H9 (cell line): ENCODE results near the gene HAUS7. TPM values are rescaled to one million over a fixed set of nuclear protein-coding genes. Genes with fewer than 3 reads are reported as not detected.

Experiments used
- DNase-seq: peaks from one replicate; pipeline ENCODE4 v3.0.0-alpha.2; 2017
- H2AFZ ChIP-seq: one replicate; pipeline ENCODE4 v1.6.1; 2013; ENCODE audit warnings: mild to moderate bottlenecking, low read length, control low read depth, moderate library complexity
- H2AK5ac ChIP-seq: 2 replicates; pipeline ENCODE4 v1.6.1; 2013; ENCODE audit warnings: low read length, control low read depth, mixed read lengths; ENCODE audit not compliant: insufficient read length
- H2BK120ac ChIP-seq: one replicate; pipeline ENCODE4 v1.6.1; 2013; ENCODE audit warnings: low read depth, mild to moderate bottlenecking, low read length, control low read depth, inconsistent platforms; ENCODE audit not compliant: poor library complexity, severe bottlenecking
- H2BK12ac ChIP-seq: 2 replicates; pipeline ENCODE4 v1.6.1; 2013; ENCODE audit warnings: low read length, control low read depth, mixed read lengths, low read depth; ENCODE audit not compliant: insufficient read length
- H2BK15ac ChIP-seq: 2 replicates; pipeline ENCODE4 v1.6.1; 2013; ENCODE audit warnings: low read depth, low read length, control low read depth
- H2BK20ac ChIP-seq: one replicate; pipeline ENCODE4 v1.6.1; 2013; ENCODE audit warnings: low read depth, mild to moderate bottlenecking, low read length, control low read depth, inconsistent platforms; ENCODE audit not compliant: poor library complexity, severe bottlenecking
- H2BK5ac ChIP-seq: 2 replicates; pipeline ENCODE4 v1.6.1; 2013; ENCODE audit warnings: low read length, control low read depth, mixed read lengths; ENCODE audit not compliant: insufficient read length
- H3K14ac ChIP-seq: 2 replicates; pipeline ENCODE4 v1.6.1; 2013; ENCODE audit warnings: low read length, control low read depth; ENCODE audit not compliant: insufficient read depth
- H3K18ac ChIP-seq: 2 replicates; pipeline ENCODE4 v1.6.1; 2013; ENCODE audit warnings: low read depth, mild to moderate bottlenecking, mixed read lengths, low read length, control low read depth; ENCODE audit not compliant: insufficient read length
- H3K23ac ChIP-seq: 2 replicates; pipeline ENCODE4 v1.6.1; 2013; ENCODE audit warnings: low read length, control low read depth, mixed read lengths, low read depth; ENCODE audit not compliant: insufficient read length
- H3K23me2 ChIP-seq: 2 replicates; pipeline ENCODE4 v1.6.1; 2013; ENCODE audit warnings: low read depth, mild to moderate bottlenecking, mixed read lengths, low read length, control low read depth; ENCODE audit not compliant: insufficient read length, poor library complexity, severe bottlenecking
- H3K27ac ChIP-seq: 2 replicates; pipeline ENCODE4 v1.5.1; 2013; ENCODE audit warnings: low read length, control low read depth, mixed read lengths, low read depth; ENCODE audit not compliant: insufficient read length
- H3K27me3 ChIP-seq: 2 replicates; pipeline ENCODE4 v1.6.1; 2013; ENCODE audit warnings: low read length, control low read depth, inconsistent platforms; ENCODE audit not compliant: insufficient read depth
- H3K4ac ChIP-seq: 2 replicates; pipeline ENCODE4 v1.6.1; 2013; ENCODE audit warnings: low read depth, mild to moderate bottlenecking, control low read depth, inconsistent platforms, low read length, moderate library complexity
- H3K4me1 ChIP-seq: 2 replicates; pipeline ENCODE4 v1.6.1; 2013; ENCODE audit warnings: low read length, control low read depth, inconsistent platforms; ENCODE audit not compliant: insufficient read depth
- H3K4me2 ChIP-seq: 2 replicates; pipeline ENCODE4 v1.6.1; 2013; ENCODE audit warnings: low read length, control low read depth, mixed read lengths; ENCODE audit not compliant: insufficient read length, insufficient read depth
- H3K56ac ChIP-seq: 2 replicates; pipeline ENCODE4 v1.6.1; 2013; ENCODE audit warnings: low read depth, mild to moderate bottlenecking, mixed read lengths, low read length, control low read depth; ENCODE audit not compliant: insufficient read length
- H3K79me1 ChIP-seq: 2 replicates; pipeline ENCODE4 v1.6.1; 2013; ENCODE audit warnings: low read depth, mild to moderate bottlenecking, moderate library complexity, low read length, control low read depth, inconsistent platforms; ENCODE audit not compliant: insufficient read depth, poor library complexity, severe bottlenecking
- H3K79me2 ChIP-seq: 2 replicates; pipeline ENCODE4 v1.6.1; 2013; ENCODE audit warnings: low read length, control low read depth, inconsistent platforms; ENCODE audit not compliant: insufficient read depth
- H3K9ac ChIP-seq: 2 replicates; pipeline ENCODE4 v1.6.1; 2013; ENCODE audit warnings: low read length, control low read depth, mixed read lengths; ENCODE audit not compliant: insufficient read length; ENCODE audit errors: extremely low read depth
- H3K9me3 ChIP-seq: one replicate; pipeline ENCODE4 v1.6.1; 2013; ENCODE audit warnings: low read depth, low read length, inconsistent platforms; ENCODE audit not compliant: control insufficient read depth
- H3T11ph ChIP-seq: one replicate; pipeline ENCODE4 v1.6.1; 2013; ENCODE audit warnings: mild to moderate bottlenecking, low read length, control low read depth, inconsistent platforms
- H4K20me1 ChIP-seq: one replicate; pipeline ENCODE4 v1.6.1; 2013; ENCODE audit not compliant: control insufficient read depth, insufficient read length, insufficient read depth
- H4K5ac ChIP-seq: 2 replicates; pipeline ENCODE4 v1.6.1; 2013; ENCODE audit warnings: low read depth, mild to moderate bottlenecking, mixed read lengths, low read length, control low read depth; ENCODE audit not compliant: insufficient read length
- H4K8ac ChIP-seq: replicated peaks from 2 replicates; pipeline ENCODE4 v1.6.1; 2013; ENCODE audit warnings: low read length, control low read depth, mixed read lengths, low read depth; ENCODE audit not compliant: insufficient read length
- H4K91ac ChIP-seq: 2 replicates; pipeline ENCODE4 v1.6.1; 2013; ENCODE audit warnings: low read depth, mild to moderate bottlenecking, moderate library complexity, mixed read lengths, low read length, control low read depth; ENCODE audit not compliant: insufficient read length
- H3K27ac Mint-ChIP-seq, 3 experiments: 2 replicates in 2 of 3; 3 replicates in 1 of 3; pipeline ENCODE4 v1.8.0; 2020 to 2021; ENCODE audit warnings: mixed read lengths in 3 of 3, mild to moderate bottlenecking in 1 of 3, moderate library complexity in 1 of 3
- H3K27me3 Mint-ChIP-seq: 2 replicates; pipeline ENCODE4 v1.8.0; 2021; ENCODE audit warnings: low read depth, mild to moderate bottlenecking, moderate library complexity, mixed read lengths
- H3K36me3 Mint-ChIP-seq, 3 experiments: 2 replicates in 2 of 3; 3 replicates in 1 of 3; pipeline ENCODE4 v1.8.0; 2020 to 2021; ENCODE audit warnings: low read depth in 3 of 3, mixed read lengths in 3 of 3; ENCODE audit not compliant: insufficient read depth in 1 of 3
- H3K4me1 Mint-ChIP-seq, 2 experiments: 2 replicates each; pipeline ENCODE4 v1.8.0; 2020; ENCODE audit warnings: mixed read lengths in 2 of 2
- H3K4me3 Mint-ChIP-seq, 2 experiments: 2 replicates in 1 of 2; 3 replicates in 1 of 2; pipeline ENCODE4 v1.8.0; 2020 to 2021; ENCODE audit warnings: mild to moderate bottlenecking in 2 of 2, mixed read lengths in 2 of 2, moderate library complexity in 1 of 2
- H3K9me3 Mint-ChIP-seq, 2 experiments: 2 replicates in 1 of 2; 3 replicates in 1 of 2; pipeline ENCODE4 v1.8.0; 2020; ENCODE audit warnings: mild to moderate bottlenecking in 2 of 2, mixed read lengths in 2 of 2, moderate library complexity in 1 of 2
- CTCF ChIP-seq: fragments of 200-600 bp; sonication (generic); conservative IDR thresholded peaks from 3 replicates; pipeline ENCODE4 v1.8.0; 2021; ENCODE audit warnings: antibody characterized with exemption, mild to moderate bottlenecking
- WGBS: extraction: QIAGEN DNeasy Blood & Tissue Kit; methylation state at CpG from one replicate; pipeline ENCODE4 v1.1.7; 2013; ENCODE audit warnings: missing lambda C conversion rate, low lambda C conversion rate, mixed read lengths; ENCODE audit not compliant: insufficient read length; ENCODE audit errors: extremely low coverage; 5-methylcytosine and 5-hydroxymethylcytosine counted together
- total RNA-seq: library from RNA; stranded (reverse); gene quantifications from 2 replicates; pipeline ENCODE4 v1.2.1, GENCODE V29; 2021

Gene HAUS7
- total RNA-seq, 1 experiment from 2014 or later = 45.3 TPM

- Histone ChIP-seq H2BK12ac (no peak overlapping the region), H4K5ac (no peak overlapping the region), H3K27ac (no peak overlapping the region), H3K9me3 (peaks cover 46% of the 10 kb centered on the region), H2AFZ (no peak overlapping the region), H3K14ac (no peak overlapping the region), H4K91ac (no peak overlapping the region), H2BK5ac (no peak overlapping the region), H3K27me3 (no peaks in the 10 kb centered on the region), H3K79me2 (no peaks in the 10 kb centered on the region), H2BK20ac (no peak overlapping the region), H3K23ac (no peak overlapping the region), H2BK120ac (no peak overlapping the region), H3K4ac (no peak overlapping the region), H3K79me1 (no peaks in the 10 kb centered on the region), H2BK15ac (no peak overlapping the region), H3K56ac (no peak overlapping the region), H3K4me2 (no peak overlapping the region), H4K20me1 (no peaks in the 10 kb centered on the region), H3T11ph (no peak overlapping the region), H3K23me2 (no peaks in the 10 kb centered on the region), H3K4me1 (no peaks in the 10 kb centered on the region), H4K8ac (no peak overlapping the region), H2AK5ac (no peak overlapping the region), H3K9ac (no peak overlapping the region), H3K18ac (no peak overlapping the region)
- no peak for TF ChIP-seq CTCF
- WGBS = no CpG with 5 or more reads among the region's 12 CpGs
- Mint-ChIP-seq H3K27me3 (no peaks in the 10 kb centered on the region), H3K9me3 (peaks cover 72 to 84% of the 10 kb centered on the region in 2 experiments), H3K27ac (no peak overlapping the region; a peak in 1 of 7 replicates), H3K36me3 (peaks cover 25 to 60% (median 39%) of the 10 kb centered on the region in 3 experiments), H3K4me3 (no peak overlapping the region), H3K4me1 (no peaks in the 10 kb centered on the region)
- no peak for DNase-seq
Measured at GRCh38 chrX:153456161-153456560, 14.2 kb downstream of the HAUS7 start.
